Dermis microvascular lymphatic vessel endothelial cell (primary cell): ENCODE measurements around the gene ID1. TPM values are rescaled to one million over a fixed set of nuclear protein-coding genes. Genes with fewer than 3 reads are reported as not detected.

Source experiments
- DNase-seq, 2 donors: peaks; one replicate each; pipeline versions ENCODE4 v3.0.0 to v3.0.0-alpha.2; 2010; ENCODE audit warnings: low read depth in 2 of 2
- total RNA-seq: library from RNA; depleted of rRNA; stranded (reverse); fragments of >200 nt; gene quantifications from 2 replicates; pipeline ENCODE4 v1.2.1, GENCODE V29; 2014

ID1 gene, protein sequence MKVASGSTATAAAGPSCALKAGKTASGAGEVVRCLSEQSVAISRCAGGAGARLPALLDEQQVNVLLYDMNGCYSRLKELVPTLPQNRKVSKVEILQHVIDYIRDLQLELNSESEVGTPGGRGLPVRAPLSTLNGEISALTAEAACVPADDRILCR
- 576 and 901 TPM in 2 replicates for total RNA-seq

DNA sequence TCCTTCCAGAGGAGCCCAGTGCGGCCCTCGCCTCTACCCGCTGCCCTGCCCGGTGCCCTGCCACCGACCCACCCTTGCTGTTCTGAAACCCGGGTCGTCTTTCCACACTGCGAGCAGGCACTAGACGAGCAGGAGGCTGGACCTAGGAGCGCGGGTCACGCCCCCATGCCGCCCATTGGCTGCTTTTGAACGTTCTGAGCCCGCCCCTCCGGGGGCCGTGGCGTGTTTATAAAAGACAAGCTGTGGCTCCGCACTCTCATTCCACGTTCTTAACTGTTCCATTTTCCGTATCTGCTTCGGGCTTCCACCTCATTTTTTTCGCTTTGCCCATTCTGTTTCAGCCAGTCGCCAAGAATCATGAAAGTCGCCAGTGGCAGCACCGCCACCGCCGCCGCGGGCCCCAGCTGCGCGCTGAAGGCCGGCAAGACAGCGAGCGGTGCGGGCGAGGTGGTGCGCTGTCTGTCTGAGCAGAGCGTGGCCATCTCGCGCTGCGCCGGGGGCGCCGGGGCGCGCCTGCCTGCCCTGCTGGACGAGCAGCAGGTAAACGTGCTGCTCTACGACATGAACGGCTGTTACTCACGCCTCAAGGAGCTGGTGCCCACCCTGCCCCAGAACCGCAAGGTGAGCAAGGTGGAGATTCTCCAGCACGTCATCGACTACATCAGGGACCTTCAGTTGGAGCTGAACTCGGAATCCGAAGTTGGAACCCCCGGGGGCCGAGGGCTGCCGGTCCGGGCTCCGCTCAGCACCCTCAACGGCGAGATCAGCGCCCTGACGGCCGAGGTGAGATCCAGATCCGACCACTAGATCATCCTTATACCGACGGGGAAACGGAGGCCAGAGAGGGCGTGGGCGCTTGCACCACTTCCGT is at the start of gene ID1:
TSS of gene ID1 (plus strand) at position 259 of the 871 bp plus-strand sequence. CDS start at position 358, 99 bp downstream.
- DNase-seq: peak; percentile 96 to 98

GRCh38 chr20:31559704-31560093 is 45.4 kb upstream of the ID1 start:
- no peak for DNase-seq

DNA sequence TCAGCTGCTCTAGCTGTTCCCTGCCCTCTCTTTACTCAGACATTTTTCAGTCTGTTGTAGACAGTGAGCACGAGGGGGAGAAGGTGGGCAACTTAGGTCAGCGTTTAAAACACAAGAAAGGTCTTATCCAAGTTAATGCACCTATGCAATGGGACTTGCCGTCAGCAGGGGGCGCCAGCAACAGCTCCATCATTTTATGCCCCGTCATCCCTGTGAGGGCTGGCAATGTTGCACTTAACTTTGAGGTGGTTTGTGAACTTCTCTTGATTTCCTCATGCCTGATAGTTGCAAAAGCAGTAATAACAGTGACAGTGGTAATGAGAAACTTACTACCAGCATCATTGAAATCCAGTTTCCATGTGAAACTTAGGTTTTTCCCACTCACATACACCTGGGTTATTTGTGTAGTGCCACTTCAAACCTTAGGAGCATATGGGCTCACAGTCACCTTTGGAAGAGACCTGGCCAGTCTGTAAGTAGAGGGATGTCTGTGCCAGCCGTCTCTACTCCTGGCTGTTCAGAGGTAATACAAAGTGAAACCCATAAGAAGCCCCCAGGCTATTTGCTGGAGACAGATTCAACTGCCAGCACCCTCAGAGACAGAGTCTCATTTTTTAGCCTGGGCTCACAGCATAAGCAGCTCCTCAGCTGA is 44.9 kb upstream of the ID1 start:
- DNase-seq: peak; percentile 57 to 68

GRCh38 chr20:31560746-31561598 is 44.1 kb upstream of the ID1 start:
- peak; percentile 86 to 95 for DNase-seq

- no peak for DNase-seq
Observed at GRCh38 chr20:31562241-31562640, 42.8 kb upstream of the ID1 start.

- DNase-seq: no peak
Observed at GRCh38 chr20:31564284-31564683, 40.8 kb upstream of the ID1 start.

- DNase-seq: no peak
Observed at GRCh38 chr20:31565699-31566318, 39.3 kb upstream of the ID1 start.

DNA sequence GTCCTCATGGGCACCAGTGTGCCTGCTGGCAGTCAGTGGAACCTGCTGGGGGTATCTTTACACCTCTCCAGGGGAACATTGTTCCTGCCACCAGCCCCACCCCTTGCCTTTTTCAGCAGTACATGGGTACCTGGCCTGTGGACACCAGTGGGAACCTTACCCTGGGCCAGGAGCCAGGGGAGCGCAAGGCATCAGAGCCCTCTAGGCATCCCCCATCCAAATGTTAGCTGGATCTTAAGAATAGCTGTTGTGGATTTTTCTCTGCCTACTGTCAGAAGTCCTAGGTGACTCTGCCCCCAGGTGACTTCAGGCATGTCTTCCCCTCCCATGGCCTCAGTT is 38.8 kb upstream of the ID1 start:
- DNase-seq: no peak

DNA sequence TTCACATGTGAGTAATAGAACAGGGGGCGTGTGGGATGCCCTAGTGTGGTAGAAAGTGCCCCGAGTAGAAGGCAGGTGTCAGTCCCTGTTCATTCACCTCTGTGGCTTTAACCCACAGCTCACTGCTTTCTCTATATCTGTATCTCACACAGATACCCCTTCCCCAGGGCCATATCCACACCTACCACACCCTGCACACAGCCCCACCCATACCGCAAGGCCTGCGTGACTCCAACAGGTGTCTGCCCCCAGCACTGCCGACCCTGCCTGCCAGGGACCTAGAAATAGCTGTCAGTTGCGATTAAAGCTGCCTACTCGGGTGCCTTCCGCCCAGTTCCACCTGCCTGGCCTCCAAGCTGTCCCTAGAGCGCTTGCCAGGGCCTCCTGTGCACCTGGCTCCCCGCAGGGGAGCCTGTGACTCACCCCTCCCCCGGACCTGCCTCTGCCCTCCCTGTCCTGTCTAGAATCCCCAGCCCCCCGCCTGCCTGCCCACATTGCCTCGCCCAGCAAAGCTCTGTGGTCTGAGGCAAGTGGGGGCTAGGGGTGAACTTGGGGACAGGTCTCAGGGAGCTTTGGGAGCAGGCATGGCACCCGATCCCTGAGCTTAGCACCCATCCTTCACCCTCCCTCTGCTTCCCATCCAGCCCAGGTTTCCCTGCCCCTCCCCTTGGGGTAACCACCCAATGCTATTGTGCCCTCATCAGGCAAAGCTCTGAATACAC is 38.3 kb upstream of the ID1 start:
- no peak for DNase-seq

GRCh38 chr20:31567380-31567720 is 37.7 kb upstream of the ID1 start:
- DNase-seq: no peak

GRCh38 chr20:31568041-31568731 is 36.9 kb upstream of the ID1 start:
- DNase-seq: no peak

GRCh38 chr20:31568773-31569162 is 36.3 kb upstream of the ID1 start:
- DNase-seq: no peak

GRCh38 chr20:31569163-31570020 is 35.7 kb upstream of the ID1 start:
- peak in 1 of 2 donors; percentile 58 for DNase-seq

DNA sequence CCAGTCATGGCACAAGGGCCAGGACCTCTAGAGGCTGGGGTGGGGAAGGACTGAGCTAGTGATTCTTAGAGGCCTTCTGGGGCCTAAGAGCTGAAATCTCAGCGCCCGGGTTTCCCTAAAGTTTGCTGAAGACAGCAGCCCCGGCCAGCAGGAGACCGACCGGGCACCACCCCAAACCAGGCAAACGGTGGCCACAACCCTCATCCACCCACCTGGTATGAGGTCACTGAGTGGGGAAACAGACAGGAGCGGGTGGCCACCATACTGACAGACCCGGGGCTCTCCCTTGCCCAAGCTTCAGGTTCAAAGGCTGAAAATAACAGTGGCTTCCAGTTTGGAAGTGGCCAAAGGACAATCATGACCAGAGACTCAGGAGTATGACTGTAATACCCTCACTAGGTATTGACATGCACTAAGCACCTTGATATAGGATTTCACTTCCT is 35.0 kb upstream of the ID1 start:
- DNase-seq: no peak

DNA sequence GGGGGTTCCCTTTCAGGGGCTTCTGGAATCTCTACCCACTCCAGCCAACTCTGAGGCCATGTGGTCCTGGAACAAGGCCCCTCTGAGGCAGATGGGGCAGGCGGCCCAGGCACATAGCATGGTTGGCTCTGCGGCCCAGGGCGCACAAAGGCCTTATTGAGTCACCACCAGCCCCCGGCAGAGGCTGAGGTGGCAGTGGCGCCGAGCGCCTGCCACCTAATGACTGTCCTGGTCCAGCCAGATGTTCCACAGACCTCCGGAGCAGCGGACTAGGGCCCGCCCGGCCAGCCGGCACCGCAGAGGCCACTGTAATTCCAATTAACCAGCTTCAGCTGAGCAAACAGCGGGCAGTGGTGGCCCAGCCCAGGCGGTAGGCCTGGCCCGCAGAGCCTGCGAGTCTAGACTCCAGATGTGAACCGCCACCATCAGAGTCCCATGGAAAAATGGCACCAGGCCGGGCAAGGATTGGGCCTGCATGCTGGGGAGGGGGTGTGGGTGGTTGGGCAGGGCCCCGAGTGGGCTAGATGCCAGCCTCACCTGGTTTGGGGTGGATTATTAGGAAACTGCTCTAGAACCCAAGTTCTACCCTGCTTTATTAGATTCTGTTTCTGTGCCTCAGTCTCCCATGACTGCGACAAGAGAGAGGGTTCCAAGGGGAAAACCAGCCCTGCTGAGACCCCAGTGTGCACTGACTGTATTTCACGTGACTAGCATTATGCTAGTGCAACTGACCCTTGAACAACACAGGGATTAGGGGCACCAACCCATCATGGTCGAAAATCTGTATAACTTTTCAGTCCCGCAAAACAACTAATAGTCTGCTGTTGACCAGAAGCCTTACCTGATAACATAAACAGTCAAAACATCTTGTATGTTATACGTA is 34.1 kb upstream of the ID1 start:
- peak in 1 of 2 donors; percentile 52 for DNase-seq

- no peak for DNase-seq
Observed at GRCh38 chr20:31572042-31572700, 32.9 kb upstream of the ID1 start.
